ENCODE measurements around the gene HADHB.
A peak's percentile ranks its signal among the peaks of the same experiment; 100 is the strongest.

Gene HADHB

DNA sequence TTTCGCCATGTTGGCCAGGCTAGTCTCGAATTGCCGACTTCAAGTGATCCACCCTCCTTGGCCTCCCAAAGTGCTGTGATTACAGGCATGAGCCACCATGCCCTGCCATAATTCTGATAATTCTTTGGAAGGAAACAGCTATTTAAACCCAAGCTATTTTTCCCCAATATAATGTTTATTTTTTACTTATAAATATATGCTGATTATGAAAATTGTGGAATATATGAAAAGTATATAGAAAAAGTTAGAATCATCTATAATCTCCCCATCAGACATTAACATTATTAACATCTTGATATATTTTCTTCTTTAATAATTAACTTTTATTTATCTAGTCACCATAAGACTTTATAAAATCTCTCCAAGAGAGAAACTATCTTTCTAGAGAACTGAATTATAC is 41.2 kb downstream of the HADHB start:
- DNase-seq (ENCODE audit: insufficient read length, low spot score) = no peak
- TF ChIP-seq POLR2AphosphoS5 (IDR thresholded peaks at IDR 0.05; ENCODE audit: low read depth, low read length) (no peak), POLR2A (IDR thresholded peaks at IDR 0.05; ENCODE audit: low read depth, low read length) (no peak), PAX5 (IDR thresholded peaks at IDR 0.05; ENCODE audit: insufficient read depth, low read length, severe bottlenecking) (no peak), SPI1 (IDR thresholded peaks at IDR 0.05; ENCODE audit: low read depth, low read length) (no peak), TAF1 (IDR thresholded peaks at IDR 0.05; ENCODE audit: low read depth, low read length) (no peak), POU2F2 (IDR thresholded peaks at IDR 0.05; ENCODE audit: low read depth, low read length) (no peak)
- FAIRE-seq = no peak

DNA sequence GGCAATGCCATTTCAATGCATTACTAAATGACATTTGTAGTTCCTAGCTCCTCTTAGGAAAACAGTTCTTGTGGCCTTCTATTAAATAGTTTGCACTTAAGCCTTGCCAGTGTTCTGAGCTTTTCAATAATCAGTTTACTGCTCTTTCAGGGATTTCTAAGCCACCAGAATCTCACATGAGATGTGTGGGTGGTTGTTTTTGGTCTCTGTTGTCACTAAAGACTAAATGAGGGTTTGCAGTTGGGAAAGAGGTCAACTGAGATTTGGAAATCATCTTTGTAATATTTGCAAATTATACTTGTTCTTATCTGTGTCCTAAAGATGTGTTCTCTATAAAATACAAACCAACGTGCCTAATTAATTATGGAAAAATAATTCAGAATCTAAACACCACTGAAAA is 45.3 kb downstream of the HADHB start:
- DNase-seq (ENCODE audit: insufficient read length, low spot score) (no peak), FAIRE-seq (no peak)
- TF ChIP-seq PAX5 (IDR thresholded peaks at IDR 0.05; ENCODE audit: insufficient read depth, low read length, severe bottlenecking) = no peak
- TF ChIP-seq POU2F2 (IDR thresholded peaks at IDR 0.05; ENCODE audit: low read depth, low read length) = no peak
- no peak for TF ChIP-seq SPI1 (IDR thresholded peaks at IDR 0.05; ENCODE audit: low read depth, low read length)

DNA sequence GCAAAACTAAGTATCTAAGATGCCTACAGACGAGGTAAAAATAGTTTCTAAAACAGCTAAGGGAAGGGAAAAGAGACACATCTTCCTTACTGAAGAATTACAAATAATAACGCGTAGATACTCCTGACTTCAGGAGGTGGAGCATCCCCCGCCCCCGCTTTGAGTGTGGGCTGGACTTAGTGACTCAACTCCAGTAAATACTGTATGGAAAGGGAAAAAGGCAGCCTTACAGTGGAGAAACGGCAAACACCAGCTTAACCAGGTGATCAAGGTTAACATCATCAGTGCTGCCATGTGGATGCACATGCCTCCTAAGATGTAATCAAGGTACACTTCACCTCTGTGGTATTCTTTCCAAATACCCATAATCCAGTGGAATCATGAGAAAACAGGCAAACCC is 47.9 kb downstream of the HADHB start:
- TF ChIP-seq POU2F2 (IDR thresholded peaks at IDR 0.05; ENCODE audit: low read depth, low read length) = no peak
- TF ChIP-seq PAX5 (IDR thresholded peaks at IDR 0.05; ENCODE audit: insufficient read depth, low read length, severe bottlenecking) = no peak
- no peak for TF ChIP-seq SPI1 (IDR thresholded peaks at IDR 0.05; ENCODE audit: low read depth, low read length)
- no peak for TF ChIP-seq POLR2AphosphoS5 (IDR thresholded peaks at IDR 0.05; ENCODE audit: low read depth, low read length)
- TF ChIP-seq POLR2A (IDR thresholded peaks at IDR 0.05; ENCODE audit: low read depth, low read length) = no peak
- no peak for TF ChIP-seq TAF1 (IDR thresholded peaks at IDR 0.05; ENCODE audit: low read depth, low read length)
- FAIRE-seq (peak; percentile 51), DNase-seq (ENCODE audit: insufficient read length, low spot score) (no peak)

DNA sequence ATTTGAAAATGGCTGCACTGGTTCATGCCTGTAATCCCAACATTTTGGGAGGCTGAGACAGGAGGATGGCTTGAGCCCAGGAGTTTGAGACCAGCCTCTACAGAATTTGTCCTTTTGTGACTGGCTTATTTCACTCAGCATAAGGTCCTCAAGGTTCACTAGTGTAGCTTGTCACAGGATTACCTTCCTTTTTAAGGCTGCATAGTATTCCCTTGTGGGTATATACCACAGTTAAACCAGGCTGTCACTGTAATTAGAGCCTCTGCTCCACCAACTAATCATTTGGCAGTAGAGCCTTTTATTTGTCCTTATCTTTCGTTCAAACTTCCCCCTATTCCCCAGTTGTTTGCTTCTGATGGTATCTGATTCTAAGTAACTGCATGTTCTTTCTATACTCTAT is 50.8 kb downstream of the HADHB start:
- no peak for TF ChIP-seq POU2F2 (IDR thresholded peaks at IDR 0.05; ENCODE audit: low read depth, low read length)
- no peak for TF ChIP-seq PAX5 (IDR thresholded peaks at IDR 0.05; ENCODE audit: insufficient read depth, low read length, severe bottlenecking)
- no peak for TF ChIP-seq SPI1 (IDR thresholded peaks at IDR 0.05; ENCODE audit: low read depth, low read length)
- TF ChIP-seq POLR2AphosphoS5 (IDR thresholded peaks at IDR 0.05; ENCODE audit: low read depth, low read length) = no peak
- no peak for TF ChIP-seq TAF1 (IDR thresholded peaks at IDR 0.05; ENCODE audit: low read depth, low read length)
- FAIRE-seq (no peak), DNase-seq (ENCODE audit: insufficient read length, low spot score) (no peak)

DNA sequence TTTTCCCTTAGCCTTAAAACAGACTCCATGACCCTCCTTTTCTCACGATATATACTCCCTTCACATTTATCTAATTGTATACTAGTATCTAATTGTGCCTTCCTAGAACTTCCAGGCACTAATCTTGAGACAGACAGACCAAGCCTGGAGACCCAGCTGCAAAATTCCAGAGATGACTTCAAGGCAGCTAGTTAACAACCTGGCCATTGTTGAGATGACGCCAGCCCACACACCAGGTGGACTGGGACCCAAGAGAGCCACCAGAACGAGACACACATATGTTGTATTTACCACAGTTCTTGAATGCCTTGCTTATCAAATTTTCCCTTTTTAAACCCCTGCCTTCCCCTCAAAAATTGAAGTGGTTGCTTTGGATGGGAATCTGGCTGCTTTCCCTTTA is 52.3 kb downstream of the HADHB start:
- FAIRE-seq = no peak
- no peak for DNase-seq (ENCODE audit: insufficient read length, low spot score)
- no peak for TF ChIP-seq POLR2A (IDR thresholded peaks at IDR 0.05; ENCODE audit: low read depth, low read length)
- TF ChIP-seq PAX5 (IDR thresholded peaks at IDR 0.05; ENCODE audit: insufficient read depth, low read length, severe bottlenecking) = no peak
- TF ChIP-seq POU2F2 (IDR thresholded peaks at IDR 0.05; ENCODE audit: low read depth, low read length) = no peak
- no peak for TF ChIP-seq SPI1 (IDR thresholded peaks at IDR 0.05; ENCODE audit: low read depth, low read length)
- no peak for TF ChIP-seq TAF1 (IDR thresholded peaks at IDR 0.05; ENCODE audit: low read depth, low read length)
- no peak for TF ChIP-seq POLR2AphosphoS5 (IDR thresholded peaks at IDR 0.05; ENCODE audit: low read depth, low read length)

DNA sequence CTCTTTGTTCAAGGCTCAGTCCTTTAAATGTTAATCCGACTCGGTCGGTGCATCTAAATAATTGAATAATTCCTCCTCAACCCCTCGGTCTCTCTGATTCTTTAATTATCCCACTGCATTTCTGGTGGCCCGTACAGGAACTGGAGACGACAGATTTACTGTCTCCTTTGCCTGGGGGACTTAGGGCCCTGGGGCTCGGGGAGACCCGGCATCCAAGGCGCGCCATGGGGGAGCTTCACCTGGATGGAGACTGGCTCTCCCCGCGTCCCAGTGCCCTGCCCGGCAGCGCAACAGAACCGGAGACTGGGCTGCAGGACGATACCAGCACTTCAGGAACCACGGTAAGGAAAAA is 53.5 kb downstream of the HADHB start:
- DNase-seq (ENCODE audit: insufficient read length, low spot score) = no peak
- FAIRE-seq = no peak
- TF ChIP-seq POU2F2 (IDR thresholded peaks at IDR 0.05; ENCODE audit: low read depth, low read length) (no peak), POLR2A (IDR thresholded peaks at IDR 0.05; ENCODE audit: low read depth, low read length) (no peak), POLR2AphosphoS5 (IDR thresholded peaks at IDR 0.05; ENCODE audit: low read depth, low read length) (no peak), PAX5 (IDR thresholded peaks at IDR 0.05; ENCODE audit: insufficient read depth, low read length, severe bottlenecking) (no peak), SPI1 (IDR thresholded peaks at IDR 0.05; ENCODE audit: low read depth, low read length) (no peak), TAF1 (IDR thresholded peaks at IDR 0.05; ENCODE audit: low read depth, low read length) (no peak)

DNA sequence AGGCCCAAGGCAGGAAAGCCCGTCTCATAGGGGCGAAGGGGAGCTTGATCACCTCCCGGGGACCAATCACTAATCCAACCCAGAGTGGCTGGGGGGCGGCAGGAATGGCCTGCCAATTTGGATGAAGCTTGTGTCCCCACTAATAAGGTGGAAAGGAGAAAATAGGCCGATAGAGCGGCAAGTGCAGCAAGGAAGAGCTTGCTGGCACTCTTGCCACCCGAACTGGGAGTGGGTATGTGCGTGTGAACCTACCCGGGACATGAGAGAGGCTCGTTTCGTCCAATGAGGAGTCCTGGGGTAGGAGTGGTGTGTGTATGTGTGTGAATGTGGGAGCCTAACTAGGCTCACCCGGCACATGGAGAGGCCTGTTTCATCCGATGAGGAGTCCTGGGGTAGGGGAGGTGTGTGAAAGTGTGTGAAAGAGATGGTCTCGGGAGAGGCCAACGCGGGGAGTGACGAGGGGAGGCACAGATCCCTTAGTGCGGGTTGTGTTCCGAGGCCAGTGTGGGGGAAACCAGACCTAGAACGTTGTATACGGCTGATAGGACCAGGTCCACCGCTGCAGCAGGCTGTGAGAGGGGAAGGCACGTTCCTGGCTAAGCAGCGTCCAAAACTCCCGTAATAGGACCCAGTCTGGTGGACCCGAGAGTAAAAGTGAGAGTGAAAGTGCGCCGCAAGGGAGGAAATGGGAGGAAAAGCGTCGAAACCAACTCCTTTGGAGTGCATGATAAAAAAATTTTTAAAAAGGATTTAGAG is 54.1 kb downstream of the HADHB start:
- TF ChIP-seq TAF1 (IDR thresholded peaks at IDR 0.05; ENCODE audit: low read depth, low read length) (no peak), SPI1 (IDR thresholded peaks at IDR 0.05; ENCODE audit: low read depth, low read length) (peak; percentile 74), PAX5 (IDR thresholded peaks at IDR 0.05; ENCODE audit: insufficient read depth, low read length, severe bottlenecking) (no peak), POLR2AphosphoS5 (IDR thresholded peaks at IDR 0.05; ENCODE audit: low read depth, low read length) (no peak)
- DNase-seq (ENCODE audit: insufficient read length, low spot score) (no peak), FAIRE-seq (peak; percentile 70)

DNA sequence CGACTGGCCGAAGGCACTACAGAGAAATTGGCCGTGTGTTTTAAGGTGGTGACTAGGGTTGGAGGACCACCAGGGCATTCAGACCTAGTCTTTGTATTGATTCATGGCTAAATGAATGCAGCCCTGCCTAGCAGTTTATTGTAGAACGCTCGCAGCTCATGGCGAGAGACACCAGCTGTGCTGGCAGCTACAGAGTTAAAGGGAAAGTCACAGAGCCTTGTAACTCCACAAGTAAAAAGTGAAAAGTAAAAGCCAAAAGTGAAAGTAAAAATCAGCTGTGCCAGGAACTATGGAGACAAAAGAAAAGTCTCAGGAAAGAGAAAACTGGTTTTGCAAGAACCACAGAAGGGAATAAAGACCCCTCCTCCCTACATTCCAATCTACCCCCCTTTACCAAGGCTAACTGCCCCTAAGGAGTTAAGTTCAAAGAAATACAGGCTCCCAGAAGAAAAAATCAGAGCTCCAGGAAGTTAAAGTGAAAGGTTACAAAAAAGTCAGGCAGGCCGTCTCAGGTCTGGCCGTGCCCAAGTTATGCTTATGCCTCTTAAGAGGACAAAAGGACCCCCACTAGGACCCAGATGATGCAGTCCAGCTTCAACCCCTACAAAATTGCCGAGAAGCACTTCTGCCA is 54.8 kb downstream of the HADHB start:
- FAIRE-seq (peak; percentile 71), DNase-seq (ENCODE audit: insufficient read length, low spot score) (no peak)
- TF ChIP-seq POLR2A (IDR thresholded peaks at IDR 0.05; ENCODE audit: low read depth, low read length) (no peak), TAF1 (IDR thresholded peaks at IDR 0.05; ENCODE audit: low read depth, low read length) (no peak), SPI1 (IDR thresholded peaks at IDR 0.05; ENCODE audit: low read depth, low read length) (no peak), PAX5 (IDR thresholded peaks at IDR 0.05; ENCODE audit: insufficient read depth, low read length, severe bottlenecking) (no peak)

DNA sequence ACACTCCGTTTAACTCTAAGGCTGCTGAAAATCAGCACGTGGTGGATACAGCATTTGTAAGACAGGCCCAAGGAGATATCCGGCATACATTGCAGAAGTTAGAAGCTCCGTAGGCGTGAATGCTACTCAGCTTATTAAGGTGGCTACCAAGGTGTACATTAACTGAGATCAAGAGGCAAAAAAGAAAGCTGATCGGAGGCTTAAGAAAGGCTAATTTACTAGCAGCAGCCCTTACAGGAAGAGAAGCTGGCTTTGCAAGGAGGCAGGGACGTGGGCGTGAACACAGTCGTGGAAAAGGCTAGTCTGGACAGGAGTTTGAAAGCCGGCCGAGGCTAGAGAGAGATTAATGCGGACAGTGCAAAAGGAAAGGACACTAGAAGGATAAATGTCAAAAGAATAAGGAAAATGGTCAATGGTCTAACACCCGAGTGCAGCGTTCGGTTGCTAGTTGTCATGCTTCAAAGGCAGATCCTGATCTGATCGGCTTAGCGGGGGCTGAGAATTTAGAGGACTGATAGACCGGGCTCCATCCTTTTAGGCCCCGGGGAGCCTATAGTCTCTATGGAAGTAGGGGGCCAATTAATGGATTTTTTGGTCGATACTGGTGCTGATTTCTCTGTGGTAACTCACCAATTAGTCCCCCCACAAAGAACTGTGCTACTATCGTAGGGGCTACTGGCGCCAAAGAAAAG is 55.6 kb downstream of the HADHB start:
- no peak for FAIRE-seq
- DNase-seq (ENCODE audit: insufficient read length, low spot score) = no peak
- TF ChIP-seq SPI1 (IDR thresholded peaks at IDR 0.05; ENCODE audit: low read depth, low read length) (no peak), POLR2AphosphoS5 (IDR thresholded peaks at IDR 0.05; ENCODE audit: low read depth, low read length) (no peak), POU2F2 (IDR thresholded peaks at IDR 0.05; ENCODE audit: low read depth, low read length) (no peak), POLR2A (IDR thresholded peaks at IDR 0.05; ENCODE audit: low read depth, low read length) (no peak), TAF1 (IDR thresholded peaks at IDR 0.05; ENCODE audit: low read depth, low read length) (no peak), PAX5 (IDR thresholded peaks at IDR 0.05; ENCODE audit: insufficient read depth, low read length, severe bottlenecking) (no peak)

All from GM12891 (cell line).